Thymus (tissue), 11 donors: Measurements from ENCODE around the gene CLIC3. TPM values are rescaled to one million over a fixed set of nuclear protein-coding genes. Genes with fewer than 3 reads are reported as not detected.

Experiments
- DNase-seq, 9 donors: peaks; one replicate each; pipeline ENCODE4 v3.0.0-alpha.2; 2013; ENCODE audit warnings: low spot score in 9 of 9, low read depth in 6 of 9, missing footprints in 1 of 9
- H3K27ac ChIP-seq, 2 donors: one replicate each; pipeline ENCODE4 v1.5.1; 2013; ENCODE audit warnings: control low read depth in 1 of 2, low read depth in 1 of 2, low read length in 1 of 2, mild to moderate bottlenecking in 1 of 2, moderate library complexity in 1 of 2
- H3K27me3 ChIP-seq, 2 donors: one replicate each; pipeline ENCODE4 v1.5.1; 2013; ENCODE audit warnings: low read length in 1 of 2; ENCODE audit not compliant: control insufficient read depth in 2 of 2, insufficient read depth in 1 of 2
- H3K36me3 ChIP-seq, 2 donors: one replicate each; pipeline ENCODE4 v1.5.1; 2013; ENCODE audit warnings: low read length in 1 of 2, mild to moderate bottlenecking in 1 of 2, moderate library complexity in 1 of 2; ENCODE audit not compliant: control insufficient read depth in 2 of 2, insufficient read depth in 2 of 2
- H3K4me1 ChIP-seq, 2 donors: one replicate each; pipeline ENCODE4 v1.5.1; 2013; ENCODE audit warnings: low read length in 2 of 2; ENCODE audit not compliant: control insufficient read depth in 2 of 2, insufficient read depth in 2 of 2
- H3K4me3 ChIP-seq, 2 donors: one replicate each; pipeline ENCODE4 v1.5.1; 2013; ENCODE audit warnings: low read length in 2 of 2, control low read depth in 1 of 2, mild to moderate bottlenecking in 1 of 2
- H3K9me3 ChIP-seq, 2 donors: one replicate each; pipeline ENCODE4 v1.5.1; 2013; ENCODE audit warnings: low read length in 1 of 2, mild to moderate bottlenecking in 1 of 2; ENCODE audit not compliant: control insufficient read depth in 2 of 2, insufficient read depth in 1 of 2
- WGBS: extraction: QIAGEN DNeasy Blood & Tissue Kit; methylation state at CpG from one replicate; pipeline ENCODE4 v1.1.7; 2013; 5-methylcytosine and 5-hydroxymethylcytosine counted together
- polyA plus RNA-seq: library from polyadenylated mRNA; stranded (reverse); fragments of 200-250 nt; gene quantifications from one replicate; pipeline ENCODE4 v1.2.3, GENCODE V29; 2013
- total RNA-seq: library from RNA; stranded (reverse); fragments of 120-200 nt; gene quantifications from one replicate; pipeline ENCODE4 v1.2.4, GENCODE V29; 2013
- donor health status: healthy.

Gene CLIC3
- total and polyA plus RNA-seq, 2 donors, result 13.6 to 44.6 TPM

DNA sequence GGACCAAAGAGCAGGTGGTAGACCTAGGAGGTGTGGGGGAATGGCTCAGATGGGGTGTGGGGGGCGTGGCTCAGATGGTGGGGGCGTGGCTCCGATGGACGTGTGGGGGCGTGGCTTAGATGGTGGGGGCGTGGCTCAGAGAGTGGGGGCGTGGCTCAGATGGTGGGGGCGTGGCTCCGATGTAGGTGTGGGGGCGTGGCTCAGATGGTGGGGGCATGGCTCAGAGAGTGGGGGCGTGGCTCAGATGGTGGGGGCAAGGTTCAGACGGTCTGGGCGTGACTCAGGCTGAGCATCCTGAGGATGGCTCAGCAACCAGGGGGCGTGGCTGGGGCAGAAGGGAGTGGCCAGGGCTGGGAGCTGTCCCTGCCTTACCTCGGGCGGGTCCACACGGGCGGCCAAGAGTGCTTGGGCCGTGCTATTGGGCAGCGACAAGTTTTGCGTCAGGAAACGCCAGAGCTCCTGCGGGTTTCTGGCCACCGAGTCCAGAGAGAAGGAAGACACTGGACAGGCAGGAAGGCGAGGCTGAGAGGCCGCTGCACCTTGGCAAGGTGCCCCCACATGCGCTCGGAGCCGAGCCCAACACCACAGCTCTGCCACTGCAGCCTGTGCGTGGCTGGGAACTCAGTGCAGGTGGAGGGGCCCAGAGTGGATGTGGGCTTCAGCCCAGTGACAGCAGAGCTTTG lies 25.8 kb upstream of the CLIC3 start:
- no peak overlapping the region for H3K4me3 ChIP-seq
- WGBS, result 85% methylated on average over 30 of the region's 30 CpGs
- H3K27me3 ChIP-seq, result peaks cover under 1 to 11% of the 10 kb centered on the region in 2 donors
- H3K36me3 ChIP-seq, result peaks cover 0 to 3% of the 10 kb centered on the region in 2 donors
- peaks cover 0 to 4% of the 10 kb centered on the region in 2 donors for H3K9me3 ChIP-seq
- peaks cover 0 to 6% of the 10 kb centered on the region in 2 donors for H3K4me1 ChIP-seq
- no peak for DNase-seq
- no peak overlapping the region for H3K27ac ChIP-seq

DNA sequence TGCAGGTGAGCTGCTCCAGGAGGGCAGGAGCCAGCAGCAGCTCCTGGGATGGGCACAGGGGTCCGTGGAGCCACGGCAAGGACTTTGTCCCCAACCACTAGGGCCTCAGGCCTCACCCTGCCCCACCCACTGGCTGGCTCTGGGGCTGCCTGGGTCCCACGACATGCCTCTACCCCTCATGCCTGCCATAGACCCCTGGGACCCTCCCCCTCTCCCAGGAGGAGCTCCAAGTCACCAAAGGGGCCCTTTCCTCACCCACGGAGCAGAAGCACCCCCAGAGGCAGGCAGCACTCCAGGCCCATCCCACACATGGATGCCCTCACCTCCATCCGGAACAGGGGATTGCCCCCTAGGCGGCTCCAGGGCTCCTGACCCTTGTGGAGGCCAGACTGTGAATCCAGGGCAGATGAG lies 25.2 kb upstream of the CLIC3 start:
- no peak overlapping the region for H3K27ac ChIP-seq
- H3K4me1 ChIP-seq, result peaks cover 0 to 3% of the 10 kb centered on the region in 2 donors
- peaks cover 0 to 8% of the 10 kb centered on the region in 2 donors for H3K9me3 ChIP-seq
- no peak overlapping the region for H3K4me3 ChIP-seq
- H3K36me3 ChIP-seq, result peaks cover 0 to 3% of the 10 kb centered on the region in 2 donors
- H3K27me3 ChIP-seq, result peaks cover 0 to 6% of the 10 kb centered on the region in 2 donors
- WGBS, result 95% methylated on average over 6 of the region's 6 CpGs
- no peak for DNase-seq

DNA sequence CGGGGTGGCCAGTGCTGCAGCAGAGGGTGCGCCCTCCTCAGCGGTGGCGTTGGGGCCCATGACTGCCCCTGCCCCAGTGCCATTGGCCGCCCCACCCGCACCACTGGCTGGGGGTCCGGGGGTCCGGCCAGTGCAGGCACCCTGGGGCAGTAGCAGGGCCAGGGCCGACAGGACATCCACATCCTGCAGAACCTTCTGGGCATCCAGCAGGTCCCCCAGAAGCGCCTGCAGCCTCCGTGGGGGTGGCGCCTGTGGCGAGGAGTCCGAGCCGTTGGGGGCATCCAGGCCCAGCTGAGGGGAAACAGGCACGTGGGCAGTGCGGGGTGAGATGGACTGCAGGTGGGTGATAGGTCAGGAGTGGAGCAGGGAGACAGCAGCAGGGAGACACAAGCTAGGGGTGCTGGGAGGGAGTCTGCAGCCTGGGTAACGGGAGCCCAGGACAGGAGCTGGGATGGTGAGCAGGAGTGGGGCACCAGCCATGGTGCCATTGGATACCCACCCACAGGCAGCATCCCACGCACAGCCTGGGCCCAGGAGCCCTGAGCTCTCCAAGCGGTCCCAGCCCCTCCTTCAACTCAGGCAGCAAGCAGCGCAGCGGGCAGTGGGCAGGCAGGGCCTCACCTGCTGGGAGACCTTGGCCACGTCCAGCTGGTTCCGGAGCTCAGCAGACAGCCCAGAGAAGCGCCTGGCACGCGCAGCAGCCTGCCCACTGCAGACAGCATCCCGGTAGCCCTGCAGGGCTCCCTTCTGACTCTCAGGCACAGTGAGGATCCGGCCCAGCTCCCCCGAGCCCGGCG lies 24.6 kb upstream of the CLIC3 start:
- 98% methylated on average over 32 of the region's 32 CpGs for WGBS
- no peaks in the 10 kb centered on the region for H3K27me3 ChIP-seq
- no peak overlapping the region for H3K27ac ChIP-seq
- H3K9me3 ChIP-seq, result peaks cover 0 to 13% of the 10 kb centered on the region in 2 donors
- DNase-seq, result no peak
- H3K4me1 ChIP-seq, result peaks cover 0 to 1% of the 10 kb centered on the region in 2 donors
- H3K4me3 ChIP-seq, result no peak overlapping the region
- H3K36me3 ChIP-seq, result peaks cover 0 to 3% of the 10 kb centered on the region in 2 donors

DNA sequence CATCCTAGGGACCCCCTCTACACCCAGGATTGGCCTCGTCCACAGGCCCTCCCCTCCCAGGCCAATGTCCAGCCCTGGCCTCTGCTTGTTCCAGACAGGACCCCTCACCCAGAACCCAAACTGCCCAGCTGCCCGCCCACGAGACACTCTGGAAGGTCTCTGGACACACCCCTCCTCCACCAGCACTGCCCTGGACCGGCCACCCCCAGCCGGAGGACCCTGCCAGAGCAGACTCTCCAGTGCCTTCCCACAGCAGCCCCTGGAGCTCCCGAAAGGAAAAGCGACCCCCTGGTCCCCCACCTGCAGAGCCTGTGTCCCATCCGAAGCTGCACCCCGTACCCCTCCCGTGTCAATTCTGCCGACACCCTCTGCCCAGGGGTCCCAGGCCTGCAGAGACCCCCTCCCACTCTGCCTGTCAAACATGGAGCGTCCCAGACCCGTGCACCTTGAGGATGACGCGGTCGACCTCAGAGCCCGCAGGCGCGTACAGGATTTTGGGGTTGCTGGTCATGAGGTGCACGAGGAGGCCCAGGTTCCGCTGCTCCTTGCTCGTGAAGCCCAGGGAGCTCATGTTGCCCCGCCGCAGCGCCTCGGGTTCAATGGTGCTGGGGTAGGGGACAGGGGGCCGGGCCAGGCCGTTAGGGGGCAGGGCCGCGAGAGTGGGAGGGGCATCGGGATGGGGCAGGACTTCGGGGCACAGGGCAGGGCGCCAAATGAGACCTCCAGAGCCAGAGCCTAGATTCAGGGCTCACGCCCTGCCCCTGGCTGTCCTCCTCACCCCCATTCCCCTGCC lies 23.7 kb upstream of the CLIC3 start:
- Histone ChIP-seq H3K27ac (no peak overlapping the region), H3K27me3 (no peaks in the 10 kb centered on the region), H3K36me3 (peaks cover 0 to 3% of the 10 kb centered on the region in 2 donors), H3K4me3 (no peak overlapping the region), H3K4me1 (no peaks in the 10 kb centered on the region), H3K9me3 (peaks cover 0 to 18% of the 10 kb centered on the region in 2 donors)
- WGBS, result 98% methylated on average over 34 of the region's 34 CpGs
- DNase-seq, result no peak

DNA sequence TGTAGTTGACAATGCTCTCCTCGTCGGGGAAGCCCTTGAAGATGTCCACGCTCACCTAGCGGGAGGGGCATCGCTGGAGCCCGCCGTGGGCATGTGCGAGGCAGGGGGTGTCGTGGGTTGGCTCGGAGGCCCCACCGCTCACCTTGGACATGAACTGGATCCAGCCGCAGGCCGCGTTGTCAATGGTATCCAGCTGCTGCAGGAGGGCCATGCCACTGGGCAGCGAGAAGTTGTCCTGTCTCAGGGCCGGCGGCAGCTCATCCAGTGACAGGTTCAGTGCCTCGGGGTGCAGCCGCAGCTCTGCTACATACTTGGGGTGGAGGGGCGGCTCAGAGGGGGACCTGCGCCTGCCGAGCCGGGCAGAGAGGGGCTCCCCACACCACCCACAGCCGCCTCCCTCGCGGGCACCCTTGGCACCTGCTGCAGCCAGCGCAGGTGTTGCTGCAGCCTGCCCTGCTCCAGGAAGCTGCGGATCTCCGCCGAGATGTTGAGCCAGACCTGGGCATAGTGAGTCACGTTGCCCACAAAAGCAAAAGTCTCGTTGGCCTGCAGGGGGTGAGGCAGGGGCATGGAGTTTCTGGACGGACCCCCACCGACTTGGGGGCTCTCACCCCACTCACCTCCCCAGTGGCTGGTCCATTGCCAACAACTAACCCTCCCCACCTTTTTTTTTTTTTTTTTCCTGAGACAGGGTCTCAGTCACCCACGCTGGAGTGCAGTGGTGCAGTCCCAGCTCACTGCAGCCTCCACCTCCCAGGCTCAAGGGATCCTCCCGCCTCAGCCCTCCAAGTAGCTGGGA lies 22.6 kb upstream of the CLIC3 start:
- Histone ChIP-seq H3K27me3 (no peaks in the 10 kb centered on the region), H3K4me1 (no peaks in the 10 kb centered on the region), H3K9me3 (peaks cover 0 to 25% of the 10 kb centered on the region in 2 donors), H3K27ac (no peak overlapping the region), H3K36me3 (peaks cover 0 to 3% of the 10 kb centered on the region in 2 donors), H3K4me3 (no peak overlapping the region)
- 97% methylated on average over 36 of the region's 36 CpGs for WGBS
- DNase-seq, result no peak

DNA sequence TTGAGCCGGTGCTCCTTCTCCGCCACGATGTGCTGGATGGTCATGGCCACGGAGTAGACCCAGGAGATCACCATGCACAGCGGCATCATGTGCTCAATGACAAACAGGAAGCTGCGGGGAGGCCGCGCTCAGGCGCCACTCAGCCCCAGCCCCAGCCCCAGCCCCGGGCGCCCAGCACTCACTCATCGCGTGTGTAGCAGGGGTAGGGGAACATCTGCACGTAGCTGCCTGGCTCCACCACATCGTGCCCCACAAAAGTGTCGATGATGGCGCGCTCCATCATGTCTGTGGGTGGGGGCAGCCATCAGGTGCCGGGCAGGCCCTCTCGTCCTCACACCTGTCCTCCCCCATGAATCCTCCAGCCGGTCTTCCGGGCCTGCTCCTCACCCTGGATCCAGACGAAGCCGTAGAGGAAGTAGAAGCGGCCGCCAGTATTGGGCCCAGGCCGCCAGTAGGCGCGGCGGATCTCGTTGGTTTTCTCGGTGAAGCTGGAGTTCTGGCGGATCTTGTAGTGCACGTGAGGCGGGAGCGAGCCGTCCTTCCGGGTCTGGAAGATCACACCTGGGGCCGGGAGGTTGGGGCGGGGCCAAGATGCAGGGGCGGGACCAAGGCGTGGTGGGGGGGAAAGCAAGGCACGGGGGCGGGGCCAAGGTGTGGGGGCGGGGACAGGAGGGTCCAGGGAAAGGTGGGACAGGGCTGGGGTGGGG lies 21.6 kb upstream of the CLIC3 start:
- Histone ChIP-seq H3K36me3 (peaks cover 0 to 3% of the 10 kb centered on the region in 2 donors), H3K27me3 (no peaks in the 10 kb centered on the region), H3K27ac (no peak overlapping the region), H3K4me3 (no peak overlapping the region), H3K4me1 (no peaks in the 10 kb centered on the region), H3K9me3 (peaks cover 0 to 25% of the 10 kb centered on the region in 2 donors)
- 97% methylated on average over 45 of the region's 45 CpGs for WGBS
- DNase-seq, result no peak

DNA sequence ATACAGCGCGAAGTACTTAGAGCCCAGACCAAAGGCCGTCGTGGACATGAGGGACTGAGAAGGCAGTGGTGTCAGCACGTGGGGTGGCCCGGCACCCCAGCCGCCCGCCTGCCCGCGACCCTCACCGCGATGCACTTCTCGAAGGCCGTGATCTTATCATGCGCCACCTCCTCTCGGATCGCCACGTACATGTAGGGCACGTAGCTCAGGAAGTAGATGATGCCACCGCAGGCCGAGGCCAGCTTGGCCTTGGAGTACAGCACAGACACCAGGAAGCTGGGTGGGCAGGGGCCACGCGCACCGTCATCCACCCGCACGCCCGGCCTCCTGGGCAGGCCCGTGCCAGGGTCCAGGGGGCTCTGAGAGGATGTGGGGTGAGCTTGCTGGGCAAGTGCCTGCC lies 20.7 kb upstream of the CLIC3 start:
- no peaks in the 10 kb centered on the region for H3K27me3 ChIP-seq
- no peak overlapping the region for H3K27ac ChIP-seq
- WGBS, result 99% methylated on average over 28 of the region's 28 CpGs
- H3K4me1 ChIP-seq, result no peaks in the 10 kb centered on the region
- peaks cover 0 to 5% of the 10 kb centered on the region in 2 donors for H3K36me3 ChIP-seq
- DNase-seq, result no peak
- H3K9me3 ChIP-seq, result peaks cover 0 to 25% of the 10 kb centered on the region in 2 donors
- H3K4me3 ChIP-seq, result no peak overlapping the region

DNA sequence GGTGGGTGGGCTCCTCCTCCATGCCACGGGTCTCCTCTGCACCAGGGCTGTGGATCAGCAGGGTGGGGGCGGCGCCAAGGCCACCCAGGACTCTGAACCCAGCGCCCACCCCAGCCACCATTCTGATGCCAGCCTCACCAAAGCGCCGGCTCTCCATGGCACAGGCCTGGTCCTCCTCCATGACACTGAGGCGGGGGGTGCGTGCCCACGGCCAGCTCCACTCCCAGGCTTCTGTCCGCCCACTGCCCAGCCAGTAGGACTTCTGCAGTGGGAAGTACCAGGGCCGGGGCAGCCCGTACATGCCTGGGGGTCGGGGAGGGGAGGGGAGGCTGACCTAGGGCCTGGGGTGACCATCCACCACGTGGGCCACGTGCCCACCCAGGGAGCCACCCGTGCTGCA lies 20.1 kb upstream of the CLIC3 start:
- H3K4me1 ChIP-seq, result no peaks in the 10 kb centered on the region
- H3K27ac ChIP-seq, result no peak overlapping the region
- H3K27me3 ChIP-seq, result no peaks in the 10 kb centered on the region
- peaks cover 0 to 25% of the 10 kb centered on the region in 2 donors for H3K9me3 ChIP-seq
- peaks cover 0 to 5% of the 10 kb centered on the region in 2 donors for H3K36me3 ChIP-seq
- no peak overlapping the region for H3K4me3 ChIP-seq
- WGBS, result 98% methylated on average over 16 of the region's 16 CpGs
- no peak for DNase-seq
